HG03342 (cell line): ENCODE data around the gene GPX5.

ENCODE experiments used
- ATAC-seq: cut with Tn5 transposase; IDR thresholded peaks from one replicate; pipeline ENCODE4 v1.9.1; 2021; ENCODE audit warnings: mild to moderate bottlenecking, moderate library complexity; ENCODE audit not compliant: unreplicated experiment

GPX5 gene

GRCh38 chr6:28553986-28554881, 28.6 kb downstream of the GPX5 start:
- no peak for ATAC-seq

- no peak for ATAC-seq
Observed at GRCh38 chr6:28555136-28555535, 29.5 kb downstream of the GPX5 start.

GRCh38 chr6:28558629-28559028, 32.9 kb downstream of the GPX5 start:
- no peak for ATAC-seq

- ATAC-seq: no peak
Observed at GRCh38 chr6:28563430-28564095, 37.9 kb downstream of the GPX5 start.

GRCh38 chr6:28565823-28566526, 40.3 kb downstream of the GPX5 start:
- ATAC-seq: no peak

GRCh38 chr6:28566527-28567252, 41.0 kb downstream of the GPX5 start:
- no peak for ATAC-seq

GRCh38 chr6:28567506-28567905, 41.8 kb downstream of the GPX5 start:
- ATAC-seq: no peak

GRCh38 chr6:28568515-28569108, 42.9 kb downstream of the GPX5 start:
- no peak for ATAC-seq

- no peak for ATAC-seq
Observed at GRCh38 chr6:28569748-28570147, 44.1 kb downstream of the GPX5 start.

- no peak for ATAC-seq
Observed at GRCh38 chr6:28580475-28580874, 54.8 kb downstream of the GPX5 start.

- ATAC-seq: no peak
Observed at GRCh38 chr6:28583463-28583862, 57.8 kb downstream of the GPX5 start.
